GM12872 (cell line): ENCODE results near the gene SQOR.

Experiments used
- TF ChIP-seq, protein P1 (sequence below): IDR thresholded peaks from 3 replicates; pipeline ENCODE4 v1.5.1; 2011; ENCODE audit warnings: low read depth, mild to moderate bottlenecking, low read length, moderate library complexity; ENCODE audit not compliant: insufficient read depth

The SQOR gene

DNA sequence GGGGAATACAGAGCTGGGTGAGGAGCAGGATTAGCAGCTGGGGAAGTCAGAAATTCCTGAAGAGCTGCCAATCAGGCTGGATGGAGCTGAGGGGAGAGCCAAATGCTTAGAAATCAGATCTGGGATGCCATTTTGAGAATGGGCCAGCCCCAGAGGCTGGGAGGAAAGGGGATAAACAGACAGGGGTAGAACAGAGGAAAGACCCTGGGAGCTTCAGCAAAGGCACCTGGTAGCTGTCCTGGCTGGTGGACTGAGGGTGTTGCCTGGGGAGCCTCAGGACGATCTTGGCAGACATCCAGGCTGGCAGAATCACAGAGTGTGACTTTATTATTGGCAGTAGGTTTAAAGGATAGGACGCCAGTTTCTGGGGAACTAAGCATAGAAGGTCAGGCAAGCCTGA is 97.8 kb downstream of the SQOR start:
- TF ChIP-seq, protein P1, sequence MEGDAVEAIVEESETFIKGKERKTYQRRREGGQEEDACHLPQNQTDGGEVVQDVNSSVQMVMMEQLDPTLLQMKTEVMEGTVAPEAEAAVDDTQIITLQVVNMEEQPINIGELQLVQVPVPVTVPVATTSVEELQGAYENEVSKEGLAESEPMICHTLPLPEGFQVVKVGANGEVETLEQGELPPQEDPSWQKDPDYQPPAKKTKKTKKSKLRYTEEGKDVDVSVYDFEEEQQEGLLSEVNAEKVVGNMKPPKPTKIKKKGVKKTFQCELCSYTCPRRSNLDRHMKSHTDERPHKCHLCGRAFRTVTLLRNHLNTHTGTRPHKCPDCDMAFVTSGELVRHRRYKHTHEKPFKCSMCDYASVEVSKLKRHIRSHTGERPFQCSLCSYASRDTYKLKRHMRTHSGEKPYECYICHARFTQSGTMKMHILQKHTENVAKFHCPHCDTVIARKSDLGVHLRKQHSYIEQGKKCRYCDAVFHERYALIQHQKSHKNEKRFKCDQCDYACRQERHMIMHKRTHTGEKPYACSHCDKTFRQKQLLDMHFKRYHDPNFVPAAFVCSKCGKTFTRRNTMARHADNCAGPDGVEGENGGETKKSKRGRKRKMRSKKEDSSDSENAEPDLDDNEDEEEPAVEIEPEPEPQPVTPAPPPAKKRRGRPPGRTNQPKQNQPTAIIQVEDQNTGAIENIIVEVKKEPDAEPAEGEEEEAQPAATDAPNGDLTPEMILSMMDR = no peak

- TF ChIP-seq, protein P1 = no peak
These were observed 99.5 kb downstream of the SQOR start for GRCh38 chr15:45734260-45734711.
